GM19452 (cell line): Measurements from ENCODE around the gene VWA5B2.
"Not testable (repeated sequence)": the region's sequence is repeated elsewhere in the genome, so short reads cannot be mapped to it uniquely, and the experiment has no call there.

Source experiments
- ATAC-seq: cut with Tn5 transposase; IDR thresholded peaks from one replicate; pipeline ENCODE4 v1.9.1; 2021; ENCODE audit not compliant: unreplicated experiment

The VWA5B2 gene

DNA sequence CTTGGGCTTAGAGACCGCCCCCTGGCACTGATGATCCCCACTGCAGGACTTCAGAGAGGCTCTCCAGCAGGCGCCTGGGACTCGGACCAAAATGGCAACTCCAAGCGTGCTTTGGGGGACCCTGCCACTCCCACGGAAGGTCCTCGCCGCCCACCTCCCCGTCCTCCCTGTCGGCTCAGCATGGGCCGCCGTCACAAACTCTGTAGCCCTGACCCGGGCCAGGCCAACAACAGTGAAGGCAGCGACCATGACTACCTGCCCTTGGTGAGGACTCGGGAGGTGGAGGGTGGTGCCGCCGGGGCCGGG is 11.7 kb downstream of the VWA5B2 start:
- no peak for ATAC-seq

DNA sequence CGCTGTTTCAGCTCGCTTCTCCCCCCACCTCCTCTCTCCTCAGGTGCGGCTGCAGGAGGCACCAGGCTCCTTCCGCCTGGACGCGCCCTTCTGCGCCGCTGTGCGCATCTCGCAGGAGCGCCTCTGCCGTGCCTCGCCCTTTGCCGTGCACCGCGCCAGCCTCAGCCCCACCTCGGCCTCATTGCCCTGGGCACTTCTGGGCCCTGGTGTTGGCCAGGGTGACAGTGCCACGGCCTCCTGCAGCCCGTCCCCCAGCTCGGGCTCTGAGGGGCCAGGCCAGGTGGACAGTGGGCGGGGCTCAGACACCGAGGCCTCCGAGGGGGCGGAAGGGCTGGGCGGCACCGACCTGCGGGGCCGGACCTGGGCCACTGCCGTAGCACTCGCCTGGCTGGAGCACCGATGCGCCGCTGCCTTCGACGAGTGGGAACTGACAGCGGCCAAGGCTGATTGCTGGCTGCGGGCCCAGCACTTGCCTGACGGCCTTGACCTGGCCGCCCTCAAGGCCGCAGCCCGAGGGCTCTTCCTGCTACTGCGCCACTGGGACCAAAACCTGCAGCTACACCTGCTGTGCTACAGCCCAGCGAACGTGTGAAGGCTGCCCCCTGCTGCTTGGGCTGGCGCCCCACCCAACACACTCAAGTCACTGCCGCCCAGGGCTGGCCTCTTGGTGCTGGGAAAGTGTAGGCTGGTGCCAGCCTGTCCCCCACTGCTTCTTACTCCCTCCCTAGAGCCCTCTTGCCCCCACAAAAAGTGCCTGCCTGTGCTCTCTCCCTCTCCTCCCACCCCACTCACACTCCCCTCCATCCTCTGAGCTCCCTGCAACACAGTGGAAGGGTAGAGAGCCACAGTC is 12.3 kb downstream of the VWA5B2 start:
- no peak for ATAC-seq

DNA sequence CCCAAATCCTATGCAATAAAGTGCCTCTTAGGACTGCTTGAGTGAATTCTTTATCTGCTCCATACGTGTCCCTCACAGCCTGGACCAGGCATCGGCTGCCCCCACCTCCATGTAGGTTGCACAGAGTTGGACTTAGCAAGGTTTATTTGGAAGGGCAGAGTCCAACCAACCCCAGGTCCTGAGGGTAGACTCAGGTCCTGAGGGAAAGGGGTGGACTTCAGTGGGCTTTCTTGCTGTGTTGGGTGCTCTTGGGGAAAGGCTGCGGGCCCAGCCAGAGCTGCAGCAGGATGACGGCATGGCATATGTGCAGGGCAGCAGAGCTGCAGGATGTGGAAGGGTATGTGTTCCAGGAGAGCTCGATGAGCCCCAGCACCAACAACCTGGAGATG is 12.9 kb downstream of the VWA5B2 start:
- ATAC-seq: no peak

DNA sequence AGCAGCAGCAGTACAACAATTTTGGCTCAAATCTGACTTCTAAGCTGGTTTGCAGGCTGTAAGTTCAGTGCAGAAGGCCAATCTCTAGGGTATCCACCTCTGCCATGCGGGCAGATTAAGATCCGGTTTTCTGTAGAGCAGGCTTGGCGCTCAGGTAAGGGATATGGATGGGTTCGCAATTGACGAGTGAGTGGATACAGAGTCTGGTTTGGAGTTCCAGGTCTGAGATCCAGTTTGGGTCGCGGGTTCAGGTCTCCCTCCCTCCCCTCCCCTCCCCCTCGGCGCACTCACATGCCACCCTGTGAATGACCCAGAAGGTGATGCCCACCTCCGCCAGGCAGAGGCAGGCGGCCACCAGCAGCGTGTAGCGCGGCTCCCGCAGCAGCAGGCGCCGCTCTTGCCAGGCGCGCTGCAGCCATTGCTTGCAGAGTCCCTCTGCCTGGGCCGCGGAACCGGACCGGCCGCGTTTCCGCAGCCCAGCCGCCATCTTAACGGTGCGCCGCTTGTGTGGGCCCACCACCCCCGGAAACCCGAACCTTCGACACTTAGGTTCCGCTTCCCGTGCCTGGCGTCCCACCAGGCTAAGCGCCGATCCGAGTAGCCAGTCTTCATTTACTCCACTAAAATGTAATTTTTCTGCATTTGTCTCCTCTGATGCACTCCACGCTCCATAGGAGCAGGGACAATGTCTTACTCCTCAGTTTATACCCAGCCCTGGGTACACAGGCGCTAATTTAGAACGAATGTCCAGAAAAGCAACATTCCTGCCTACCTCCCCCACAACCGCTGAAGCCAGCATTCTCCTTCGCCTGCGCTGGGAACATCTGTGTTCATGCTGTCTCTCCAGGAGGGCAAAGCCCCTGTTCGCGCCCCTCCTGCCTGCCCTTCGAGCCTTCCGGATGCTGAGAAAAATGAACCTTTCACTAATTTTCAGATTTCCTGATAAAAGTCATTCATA is 19.3 kb downstream of the VWA5B2 start, which contains the start of gene ALG3:
Gene ALG3, minus strand, starts transcription at position 509 of the 958 bp plus-strand sequence. Its CDS starts 22 bp downstream, at position 487.
- peak; percentile 43 for ATAC-seq

DNA sequence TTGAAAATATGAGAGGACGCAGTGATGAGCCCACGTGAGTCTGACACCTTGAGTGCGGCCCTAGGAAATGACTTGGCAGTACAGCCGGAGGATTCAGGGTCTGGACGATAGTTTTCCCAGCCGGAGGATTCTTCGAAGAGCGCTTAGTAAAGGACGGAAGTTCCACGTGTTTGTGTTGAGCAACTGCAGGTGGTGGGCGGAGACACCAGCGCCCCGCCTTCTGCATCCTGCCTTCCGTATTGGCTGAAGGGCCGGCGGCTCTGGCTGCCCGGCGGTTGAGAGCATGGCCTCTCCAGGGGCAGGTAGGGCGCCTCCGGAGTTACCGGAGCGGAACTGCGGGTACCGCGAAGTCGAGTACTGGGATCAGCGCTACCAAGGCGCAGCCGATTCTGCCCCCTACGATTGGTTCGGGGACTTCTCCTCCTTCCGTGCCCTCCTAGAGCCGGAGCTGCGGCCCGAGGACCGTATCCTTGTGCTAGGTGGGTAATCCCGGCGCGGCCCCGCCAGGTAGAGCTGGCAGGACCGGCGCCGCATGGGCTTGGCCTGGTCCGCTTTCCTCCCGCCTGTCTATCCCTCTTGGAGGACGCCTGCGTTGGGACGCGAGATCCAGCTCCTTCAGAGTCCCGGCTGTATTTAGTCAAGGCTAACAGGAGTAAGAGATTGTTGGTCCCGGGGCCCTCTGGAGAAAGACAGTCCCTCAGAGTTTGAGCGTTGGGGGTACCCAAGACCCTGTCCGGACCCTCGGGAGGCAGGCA is 20.2 kb downstream of the VWA5B2 start, which contains the start of gene EEF1AKMT4:
Gene EEF1AKMT4, plus strand, starts transcription at position 261 of the 755 bp plus-strand sequence. Its CDS starts 23 bp downstream, at position 284.
- ATAC-seq: peak; percentile 85

DNA sequence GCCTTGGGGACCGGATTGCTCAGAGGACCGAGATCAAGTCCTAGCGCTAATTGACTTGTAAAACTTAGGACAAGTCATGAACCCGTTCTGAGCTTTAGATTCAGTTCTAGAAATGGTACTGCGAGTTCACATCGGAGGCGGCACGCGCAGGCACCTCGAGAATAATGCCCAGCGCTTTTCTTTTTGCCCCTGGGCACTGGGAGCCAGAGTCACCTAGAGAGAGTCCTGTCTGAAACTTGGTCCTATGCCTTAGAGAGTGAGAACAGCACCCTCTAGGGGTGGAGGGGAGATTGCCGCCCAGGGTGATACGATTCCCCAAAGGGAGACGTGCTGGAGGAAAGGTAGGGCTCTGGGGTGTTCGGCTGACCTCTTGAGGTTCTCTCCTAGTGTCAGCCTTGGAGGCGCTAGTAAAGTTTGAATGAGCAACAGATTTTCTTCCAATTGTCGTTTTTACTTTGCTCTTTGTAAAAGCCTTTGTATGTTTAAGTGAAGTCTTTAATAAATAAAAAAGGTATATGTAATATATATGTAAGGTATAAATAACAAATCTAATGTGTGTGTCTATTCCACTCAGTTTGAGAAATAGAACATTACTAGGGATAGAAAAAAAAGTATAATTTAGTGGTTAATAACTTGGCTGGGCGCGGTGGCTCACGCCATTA is 20.9 kb downstream of the VWA5B2 start:
- peak; percentile 74 for ATAC-seq

DNA sequence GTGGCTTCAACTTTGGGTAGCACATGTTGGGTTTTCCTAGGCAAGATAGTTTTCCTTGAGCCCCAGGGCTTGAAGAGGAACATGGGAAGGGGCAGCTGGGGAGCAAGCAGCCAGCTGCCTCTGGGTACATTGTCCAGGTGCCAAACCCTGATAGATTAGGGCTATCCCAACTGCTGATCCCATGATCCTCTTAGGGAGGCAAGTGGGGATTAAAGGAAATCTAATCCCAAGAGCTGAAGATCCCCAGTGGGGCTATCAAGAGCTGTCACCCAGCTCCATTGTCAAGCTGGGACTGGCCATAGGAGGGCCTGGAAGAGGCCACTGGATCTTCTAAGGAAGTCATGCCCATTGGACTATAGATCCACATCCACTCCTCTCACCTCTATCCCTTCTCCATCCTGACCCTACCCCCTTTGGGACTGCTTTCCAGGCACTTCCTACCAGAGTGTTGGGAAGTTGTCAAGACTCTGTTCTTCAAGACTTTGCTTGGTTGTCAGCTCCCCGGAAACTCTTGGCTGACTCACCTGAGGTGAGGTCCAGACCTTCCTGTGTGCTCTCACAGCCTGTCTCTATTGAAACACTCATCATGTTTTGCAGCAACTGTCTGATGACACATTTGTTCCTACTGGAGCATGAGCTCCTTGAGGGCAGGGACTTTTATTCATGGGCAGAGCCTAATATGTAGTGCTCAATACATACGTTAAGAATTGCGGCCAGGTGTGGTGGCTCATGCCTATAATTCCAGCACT is 26.1 kb downstream of the VWA5B2 start:
- ATAC-seq: no peak

DNA sequence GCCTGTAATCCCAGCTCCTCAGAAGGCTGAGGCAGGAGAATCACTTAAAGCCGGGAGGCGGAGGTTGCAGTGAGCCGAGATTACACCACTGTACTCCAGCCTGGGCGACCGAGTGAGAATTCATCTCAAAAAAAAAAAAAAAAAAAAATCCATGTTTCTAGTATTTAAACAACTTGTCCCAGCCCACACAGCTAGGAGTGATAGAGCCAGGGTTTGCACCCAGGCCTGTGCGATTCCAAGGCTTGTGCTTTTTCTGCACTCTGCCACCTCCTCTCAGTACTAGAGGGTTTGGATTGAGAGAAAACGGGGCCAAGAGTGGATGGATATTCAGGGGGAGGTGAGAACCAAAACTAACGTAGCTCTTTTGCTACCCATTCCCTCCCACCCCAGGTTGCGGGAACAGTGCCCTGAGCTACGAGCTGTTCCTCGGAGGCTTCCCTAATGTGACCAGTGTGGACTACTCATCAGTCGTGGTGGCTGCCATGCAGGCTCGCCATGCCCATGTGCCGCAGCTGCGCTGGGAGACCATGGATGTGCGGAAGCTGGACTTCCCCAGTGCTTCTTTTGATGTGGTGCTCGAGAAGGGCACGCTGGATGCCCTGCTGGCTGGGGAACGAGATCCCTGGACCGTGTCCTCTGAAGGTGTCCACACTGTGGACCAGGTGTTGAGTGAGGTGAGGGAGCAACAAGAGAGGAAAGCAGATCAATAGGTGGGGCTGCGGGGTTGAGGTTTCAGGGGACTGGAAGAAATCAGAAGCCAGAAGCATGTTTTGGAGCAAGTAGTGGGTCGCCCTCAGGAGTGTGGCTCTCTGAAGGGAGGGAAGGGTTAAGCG is 27.9 kb downstream of the VWA5B2 start:
- ATAC-seq: no peak

DNA sequence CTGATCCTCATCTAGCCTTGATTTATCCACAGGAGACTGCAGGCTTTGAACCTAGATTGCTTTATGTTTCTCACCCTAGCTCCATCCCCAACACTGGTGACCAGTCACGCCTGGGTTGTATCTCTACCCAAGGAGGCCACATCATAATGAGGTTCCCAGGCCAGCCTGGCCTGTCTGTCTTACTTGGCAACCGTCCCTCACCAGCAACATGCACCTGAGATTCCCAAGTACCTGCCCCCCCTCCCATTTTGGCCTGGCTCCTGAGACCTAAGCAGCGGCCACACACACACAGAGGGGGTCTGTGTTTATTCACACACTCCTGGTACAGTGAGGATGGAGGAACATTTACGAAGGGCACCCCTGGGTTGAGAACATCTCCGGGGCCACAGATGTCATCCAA is 29.5 kb downstream of the VWA5B2 start:
- no peak for ATAC-seq

DNA sequence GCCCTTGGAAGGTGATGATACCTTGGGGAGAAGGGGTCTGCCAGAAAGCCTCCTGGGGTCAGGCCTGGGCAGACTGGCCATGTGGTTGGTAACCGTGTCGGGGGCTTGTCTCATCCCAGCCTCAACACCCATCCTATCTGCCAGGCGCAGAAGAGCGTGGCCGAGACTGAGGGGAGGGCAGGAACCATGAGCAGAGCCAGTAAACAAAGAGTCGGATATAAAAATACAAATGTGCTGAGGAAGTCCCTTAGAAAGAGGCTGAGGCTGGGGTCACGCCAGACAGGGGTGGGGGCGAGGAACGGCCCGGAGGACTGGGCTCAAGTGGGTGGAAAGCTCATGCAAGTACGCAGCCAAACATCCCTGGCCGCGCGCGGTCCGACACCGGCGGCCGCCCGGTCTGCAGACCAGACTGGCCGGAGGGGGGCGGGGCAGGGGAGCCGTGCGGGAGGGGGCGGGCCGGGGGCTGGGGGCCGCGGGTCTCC is 30.1 kb downstream of the VWA5B2 start:
- no peak for ATAC-seq

DNA sequence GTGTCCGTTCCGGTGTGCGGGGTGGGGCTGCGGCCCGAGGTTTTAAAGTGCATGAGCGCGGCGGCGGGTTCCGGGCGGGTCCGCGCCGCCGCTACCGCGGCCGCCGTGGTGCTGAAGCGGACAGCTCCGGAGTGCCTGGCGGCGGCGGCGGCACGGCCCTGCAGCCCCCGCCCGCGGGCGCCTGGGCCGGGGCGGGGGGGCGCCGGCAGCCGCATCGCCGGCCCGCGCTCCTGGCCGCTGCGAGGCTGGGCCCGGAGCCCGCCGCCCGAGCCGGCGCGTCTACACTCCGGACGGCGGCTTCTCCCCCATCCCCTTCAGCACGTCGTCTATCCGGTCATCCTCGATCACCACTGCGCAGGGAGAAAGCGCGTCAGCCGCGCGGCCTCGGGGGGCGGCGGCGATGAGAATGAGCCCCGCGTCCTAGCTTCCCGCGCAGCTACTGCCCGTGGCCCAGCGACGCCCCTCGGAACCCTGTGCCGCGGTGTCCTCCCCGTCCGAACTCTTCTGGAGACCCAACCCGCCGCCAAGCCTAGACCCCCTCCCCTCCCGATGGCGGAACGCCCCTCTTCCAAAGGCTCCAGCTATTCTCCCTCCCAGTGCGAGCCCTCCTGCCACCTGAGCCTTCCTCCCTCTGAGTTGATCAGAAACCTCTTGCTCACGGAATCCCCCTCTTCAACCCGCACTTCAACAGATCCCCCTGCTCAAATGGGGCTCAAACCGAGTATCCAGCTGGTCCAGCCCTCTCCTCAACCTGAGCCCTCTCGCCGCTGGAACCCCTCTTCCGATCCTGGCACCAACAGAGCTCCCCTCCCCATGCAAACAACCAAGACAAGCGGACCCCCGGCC is 30.7 kb downstream of the VWA5B2 start:
- ATAC-seq: no peak

DNA sequence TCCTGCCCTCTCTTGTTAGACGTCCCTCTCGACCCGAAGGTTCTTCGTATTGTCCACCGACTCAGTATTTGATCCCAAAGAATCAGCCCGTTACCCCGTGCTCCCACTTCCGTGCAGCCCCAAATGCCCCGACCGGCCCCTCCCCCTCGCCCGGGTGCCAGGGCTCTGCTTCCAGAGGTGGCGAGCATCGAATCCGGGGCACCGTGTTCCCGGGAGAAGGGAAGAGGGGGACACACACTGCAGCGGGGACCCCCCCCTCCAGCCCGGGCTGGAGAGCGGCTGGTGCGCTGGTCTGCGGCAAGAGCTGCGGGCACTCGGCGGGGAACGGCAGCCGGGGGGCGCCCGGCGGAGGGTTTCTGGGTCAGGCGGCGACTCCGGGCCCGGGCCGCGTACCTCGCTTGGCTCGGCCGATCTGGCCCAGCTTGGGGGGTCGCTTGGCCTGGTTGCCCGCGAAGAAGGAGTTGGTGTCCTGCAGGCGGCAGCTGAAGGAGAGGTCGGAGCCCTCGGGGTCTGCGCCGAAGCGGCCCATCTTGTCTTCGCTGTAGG is 31.4 kb downstream of the VWA5B2 start:
- ATAC-seq: no peak

DNA sequence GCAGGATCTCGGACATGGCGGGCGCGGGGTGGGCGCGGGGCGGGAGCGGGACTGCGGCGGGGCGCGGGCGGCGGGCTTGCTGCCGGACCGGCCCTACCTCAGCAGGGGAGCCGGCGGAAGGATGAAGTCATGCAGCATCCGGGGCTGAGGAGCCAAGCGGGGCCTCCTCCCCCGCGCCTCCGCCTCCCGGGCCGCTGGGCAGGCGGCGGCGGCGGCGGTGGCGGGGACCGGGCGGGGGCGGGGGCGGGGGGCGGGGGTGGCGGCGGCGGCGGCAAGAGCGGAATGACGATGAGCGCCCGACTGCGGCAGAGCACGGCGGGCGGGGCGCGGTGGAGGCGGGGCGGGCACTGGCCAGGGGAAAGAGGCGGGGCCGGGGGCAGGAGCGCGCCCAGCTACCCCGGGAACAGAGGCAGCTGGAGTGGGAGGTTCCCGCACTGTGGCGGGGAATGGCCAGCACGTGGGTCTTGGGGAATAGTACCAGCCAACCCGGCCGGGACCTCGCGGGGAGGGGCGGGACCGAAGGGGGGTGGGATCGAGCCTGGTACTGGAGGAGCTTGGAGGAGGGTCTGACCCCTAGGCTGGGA is 32.0 kb downstream of the VWA5B2 start, which contains the start of gene CAMK2N2:
Gene CAMK2N2, minus strand, starts transcription at position 284 of the 584 bp plus-strand sequence. Its CDS starts 268 bp downstream, at position 16.
- ATAC-seq: no peak

DNA sequence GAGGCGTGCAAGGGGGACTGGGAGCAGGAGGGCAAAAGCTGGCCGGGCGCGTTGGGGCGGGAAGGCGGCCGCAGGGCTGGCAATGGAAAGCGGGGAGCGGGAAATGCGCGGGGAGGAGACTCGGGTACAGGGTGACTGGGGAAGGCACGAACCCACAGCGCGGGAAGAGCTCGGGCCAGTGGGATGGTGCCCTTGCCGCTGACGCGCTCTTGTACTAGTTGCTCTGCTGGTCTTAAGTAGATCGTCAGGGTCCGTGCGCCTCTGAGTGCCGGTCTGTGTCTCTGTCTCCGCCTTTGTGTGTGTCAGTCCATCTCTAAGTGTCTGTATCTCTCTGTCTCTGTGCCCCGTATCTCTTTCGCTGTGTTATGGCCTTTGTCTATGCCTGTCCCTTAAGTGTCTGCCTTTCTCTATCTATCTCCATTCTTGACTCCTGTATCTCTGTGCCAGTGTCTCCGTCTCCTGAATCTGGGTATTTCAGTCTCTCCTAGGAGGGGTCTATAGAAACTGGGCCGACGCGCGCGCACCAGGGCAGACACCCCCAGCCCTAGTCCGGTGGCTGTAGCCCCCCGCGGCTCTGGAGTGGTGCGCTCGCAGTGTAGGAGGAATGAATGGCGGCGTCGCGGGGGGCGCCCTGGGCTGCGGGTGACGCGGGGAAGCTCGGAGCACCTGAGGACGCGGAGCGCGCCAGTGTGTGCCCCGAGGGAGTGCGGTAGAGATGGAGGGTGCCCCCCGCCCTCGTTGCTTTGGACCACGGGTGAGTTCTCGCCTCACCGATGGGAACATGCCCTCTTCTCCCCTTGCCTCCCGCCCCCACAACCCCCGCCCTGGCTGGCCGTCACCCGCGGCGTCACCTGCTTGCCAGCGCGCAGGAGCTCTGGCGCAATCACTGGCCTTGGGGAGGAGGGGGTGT is 32.7 kb downstream of the VWA5B2 start:
- ATAC-seq: no peak

DNA sequence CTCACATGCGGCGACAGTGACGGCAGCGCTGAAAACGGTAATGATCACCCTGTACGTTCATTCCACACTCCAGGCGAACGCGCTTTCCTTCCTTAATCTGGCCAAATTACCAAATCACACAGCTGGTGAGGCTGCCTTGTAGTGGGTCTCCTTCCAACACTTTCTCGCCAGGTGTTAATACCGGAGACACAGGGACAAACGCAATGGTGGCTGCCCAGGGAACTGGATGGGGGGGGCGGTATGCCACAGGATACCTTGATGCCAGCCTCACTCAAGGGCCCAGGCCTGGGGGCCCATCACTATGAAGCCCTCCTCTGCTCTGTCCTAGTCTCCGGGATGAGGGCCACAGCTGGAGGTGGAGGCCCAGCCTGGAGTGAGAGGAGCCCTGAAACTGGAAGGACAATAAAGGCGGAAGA is 33.4 kb downstream of the VWA5B2 start:
- no peak for ATAC-seq

DNA sequence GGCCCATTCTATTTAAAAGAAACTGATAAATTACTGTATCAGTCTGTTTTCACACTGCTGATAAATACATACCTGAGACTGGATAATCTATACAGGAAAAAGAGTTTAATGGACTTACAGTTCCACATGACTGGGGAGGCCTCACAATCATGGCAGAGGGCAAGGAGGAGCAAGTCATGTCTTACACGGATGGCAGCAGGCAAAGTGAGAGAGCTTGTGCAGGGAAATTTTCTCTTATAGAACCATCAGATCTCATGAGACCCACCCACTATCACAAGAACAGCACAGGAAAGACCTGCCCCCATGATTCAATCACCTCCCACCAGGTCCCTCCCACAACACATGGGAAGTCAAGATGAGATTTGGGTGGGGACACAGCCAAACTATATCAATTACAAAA is 37.9 kb downstream of the VWA5B2 start:
- ATAC-seq: not testable (repeated sequence)
